A549 (cell line): Measurements from ENCODE around the gene SERPINE2.

Experiments used
- CTCF ChIP-seq: fragments of >200 bp; sonication (Bioruptor Twin); formaldehyde crosslinking; IDR thresholded peaks from 3 replicates; pipeline ENCODE4 v1.5.1; 2016
- PBX3 ChIP-seq: IDR thresholded peaks from 2 replicates; pipeline ENCODE4 v1.6.1; 2012

GRCh38 chr2:223995569-223995968, 43.5 kb downstream of the SERPINE2 start:
- TF ChIP-seq PBX3, result no peak
- TF ChIP-seq CTCF, result no peak
